ENCODE results near the gene MRPL28. TPM values are rescaled to one million over a fixed set of nuclear protein-coding genes. Genes with fewer than 3 reads are reported as not detected.
"Not testable (repeated sequence)": the region's sequence is repeated elsewhere in the genome, so short reads cannot be mapped to it uniquely, and the experiment has no call there.

MRPL28 gene
- total RNA-seq, 4 donors from 2014 or later: 58.3 to 73.4 (median 61.3) TPM

DNA sequence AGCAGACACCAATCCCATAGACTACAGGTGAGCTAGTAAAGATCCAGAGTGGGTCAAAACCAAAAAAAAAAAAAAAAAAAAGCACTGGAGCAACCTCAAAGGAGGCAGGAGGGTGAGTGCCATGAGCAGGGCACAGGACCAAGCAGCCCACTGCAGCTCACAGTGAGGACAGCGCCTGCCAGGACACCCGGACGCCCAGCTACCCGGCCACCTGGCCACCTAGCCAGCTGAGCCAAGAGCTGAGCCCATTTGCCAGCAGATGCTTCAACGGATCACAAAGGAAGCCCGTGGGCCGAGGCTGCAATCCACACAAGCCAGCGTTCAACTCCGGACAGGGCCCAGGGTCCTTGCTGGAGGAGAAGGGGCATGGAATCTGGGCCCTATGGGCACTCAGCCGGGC is 32.9 kb downstream of the MRPL28 start:
- peaks cover 0 to 25% (median 2%) of the 10 kb centered on the region in 4 donors for H3K4me1 ChIP-seq
- no peak overlapping the region for H3K27ac ChIP-seq
- H3K9me3 ChIP-seq: no peaks in the 10 kb centered on the region
- H3K4me3 ChIP-seq: no peak overlapping the region
- no peak for DNase-seq
- TF ChIP-seq CTCF (IDR thresholded peaks at IDR 0.05) (no peak), POLR2A (IDR thresholded peaks at IDR 0.05) (no peak)
- H3K36me3 ChIP-seq: peaks cover 0 to 6% (median 0%) of the 10 kb centered on the region in 3 donors
- no peaks in the 10 kb centered on the region for H3K27me3 ChIP-seq

- H3K27me3 ChIP-seq: no peaks in the 10 kb centered on the region
These were observed 34.1 kb downstream of the MRPL28 start for GRCh38 chr16:336269-336668.

GRCh38 chr16:334861-335632 is 35.3 kb downstream of the MRPL28 start:
- peaks cover 0 to 29% (median 2%) of the 10 kb centered on the region in 4 donors for H3K4me1 ChIP-seq
- not testable (repeated sequence) for H3K36me3 ChIP-seq, H3K27me3 ChIP-seq, H3K9me3 ChIP-seq, H3K4me3 ChIP-seq, H3K27ac ChIP-seq, DNase-seq

More at GRCh38 chr16:336269-336668, 34.1 kb downstream of the MRPL28 start:
- H3K9me3 ChIP-seq: no peaks in the 10 kb centered on the region
- H3K4me1 ChIP-seq: peaks cover 0 to 32% (median 2%) of the 10 kb centered on the region in 4 donors
- TF ChIP-seq CTCF (IDR thresholded peaks at IDR 0.05) (no peak), POLR2A (IDR thresholded peaks at IDR 0.05) (no peak)
- no peaks in the 10 kb centered on the region for H3K36me3 ChIP-seq
- no peak overlapping the region for H3K4me3 ChIP-seq
- DNase-seq: no peak
- H3K27ac ChIP-seq: no peak overlapping the region

GRCh38 chr16:334164-334832 is 36.0 kb downstream of the MRPL28 start:
- H3K27me3 ChIP-seq, H3K9me3 ChIP-seq, DNase-seq, H3K4me3 ChIP-seq, H3K27ac ChIP-seq, H3K36me3 ChIP-seq: not testable (repeated sequence)
- peaks cover 0 to 21% (median 0%) of the 10 kb centered on the region in 4 donors for H3K4me1 ChIP-seq

GRCh38 chr16:333406-334094 is 36.8 kb downstream of the MRPL28 start:
- TF ChIP-seq POLR2A (IDR thresholded peaks at IDR 0.05) (no peak), CTCF (IDR thresholded peaks at IDR 0.05) (no peak)
- peaks cover 0 to 22% (median 0%) of the 10 kb centered on the region in 4 donors for H3K4me1 ChIP-seq
- no peaks in the 10 kb centered on the region for H3K9me3 ChIP-seq
- no peak overlapping the region for H3K27ac ChIP-seq
- H3K36me3 ChIP-seq: no peaks in the 10 kb centered on the region
- no peaks in the 10 kb centered on the region for H3K27me3 ChIP-seq
- no peak overlapping the region for H3K4me3 ChIP-seq
- no peak for DNase-seq

- not testable (repeated sequence) for H3K9me3 ChIP-seq, H3K36me3 ChIP-seq, DNase-seq, H3K4me3 ChIP-seq, H3K27me3 ChIP-seq, H3K27ac ChIP-seq
- H3K4me1 ChIP-seq: peaks cover 4 to 42% (median 6%) of the 10 kb centered on the region in 4 donors
These were observed 39.0 kb downstream of the MRPL28 start for GRCh38 chr16:331181-331814.

Data from Peyer's patch (tissue), 4 donors.